ENCODE measurements around the gene DNAJC19. TPM values are rescaled to one million over a fixed set of nuclear protein-coding genes. Genes with fewer than 3 reads are reported as not detected.

The DNAJC19 gene
- total RNA-seq, 4 donors from 2014 or later: 10.0 to 56.6 (median 28.8) TPM

- Histone ChIP-seq H3K27me3 (no peaks in the 10 kb centered on the region), H3K4me3 (no peak overlapping the region), H3K36me3 (peaks cover 0 to 99% (median 13%) of the 10 kb centered on the region in 3 donors), H3K4me1 (no peaks in the 10 kb centered on the region), H3K27ac (no peak overlapping the region), H3K9me3 (no peaks in the 10 kb centered on the region)
- intact Hi-C loops (cut with DNase I): no loop called here
- no peak for TF ChIP-seq POLR2A (IDR thresholded peaks at IDR 0.05)
- no peak for TF ChIP-seq CTCF (IDR thresholded peaks at IDR 0.05)
- 95 to 100% methylated on average over 1 of the region's 1 CpG for WGBS, 2 donors
- no peak for DNase-seq
Measured at GRCh38 chr3:180961552-180961951, 28.0 kb downstream of the DNAJC19 start.

- TF ChIP-seq CTCF (IDR thresholded peaks at IDR 0.05) (no peak), POLR2A (IDR thresholded peaks at IDR 0.05) (no peak)
- 87 to 93% methylated on average over 3 of the region's 3 CpGs for WGBS, 2 donors
- no peak for DNase-seq
- no peaks in the 10 kb centered on the region for H3K27me3 ChIP-seq
- peaks cover 0 to 99% (median 13%) of the 10 kb centered on the region in 3 donors for H3K36me3 ChIP-seq
- no peaks in the 10 kb centered on the region for H3K9me3 ChIP-seq
- no peak overlapping the region for H3K4me3 ChIP-seq
- H3K4me1 ChIP-seq: no peaks in the 10 kb centered on the region
- H3K27ac ChIP-seq: no peak overlapping the region
- intact Hi-C loops (cut with DNase I): no loop called here
Measured at GRCh38 chr3:180961087-180961486, 28.4 kb downstream of the DNAJC19 start.

DNA sequence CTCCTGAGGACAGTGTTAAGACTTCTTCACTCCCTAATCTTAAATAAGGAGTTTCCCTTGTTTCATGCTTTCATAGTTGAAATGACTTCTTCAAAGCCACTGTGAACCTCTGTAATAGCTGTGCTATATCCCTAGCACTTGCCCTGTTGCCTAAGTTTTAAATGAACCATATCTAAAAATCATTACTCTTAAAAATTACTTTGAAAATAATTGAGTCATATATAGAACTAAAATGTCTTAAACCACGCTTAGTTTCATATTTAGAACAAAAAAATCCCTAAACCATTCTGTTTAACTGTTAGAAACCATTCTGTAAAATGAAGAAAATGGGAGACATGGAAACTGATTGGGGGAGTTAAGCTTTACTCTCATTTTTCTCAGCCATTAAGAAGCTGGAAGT, 29.8 kb downstream of the DNAJC19 start:
- H3K36me3 ChIP-seq: peaks cover 0 to 99% (median 13%) of the 10 kb centered on the region in 3 donors
- no peaks in the 10 kb centered on the region for H3K4me1 ChIP-seq
- 71 to 85% methylated on average over 1 of the region's 1 CpG for WGBS, 2 donors
- intact Hi-C loops (cut with DNase I): no loop called here
- no peaks in the 10 kb centered on the region for H3K27me3 ChIP-seq
- H3K27ac ChIP-seq: no peak overlapping the region
- no peak overlapping the region for H3K4me3 ChIP-seq
- no peaks in the 10 kb centered on the region for H3K9me3 ChIP-seq
- no peak for DNase-seq
- no peak for TF ChIP-seq POLR2A (IDR thresholded peaks at IDR 0.05)
- no peak for TF ChIP-seq CTCF (IDR thresholded peaks at IDR 0.05)

GRCh38 chr3:180947761-180948390, 41.7 kb downstream of the DNAJC19 start:
- H3K36me3 ChIP-seq: peaks cover 0 to 90% (median 17%) of the 10 kb centered on the region in 3 donors
- TF ChIP-seq CTCF (IDR thresholded peaks at IDR 0.05) (no peak), POLR2A (IDR thresholded peaks at IDR 0.05) (no peak)
- intact Hi-C loops (cut with DNase I): no loop called here
- WGBS, 2 donors: 84 to 92% methylated on average over 4 of the region's 4 CpGs
- H3K9me3 ChIP-seq: no peaks in the 10 kb centered on the region
- no peak overlapping the region for H3K4me3 ChIP-seq
- H3K27ac ChIP-seq: no peak overlapping the region
- H3K4me1 ChIP-seq: no peaks in the 10 kb centered on the region
- no peaks in the 10 kb centered on the region for H3K27me3 ChIP-seq
- no peak for DNase-seq

- WGBS, 2 donors: 99% methylated on average over 5 of the region's 5 CpGs
- H3K27ac ChIP-seq: no peak overlapping the region
- intact Hi-C loops (cut with DNase I): no loop called here
- H3K9me3 ChIP-seq: no peaks in the 10 kb centered on the region
- no peak for DNase-seq
- H3K4me1 ChIP-seq: no peaks in the 10 kb centered on the region
- H3K36me3 ChIP-seq: peaks cover 2 to 94% (median 5%) of the 10 kb centered on the region in 3 donors
- TF ChIP-seq POLR2A (IDR thresholded peaks at IDR 0.05) (no peak), CTCF (IDR thresholded peaks at IDR 0.05) (no peak)
- H3K27me3 ChIP-seq: no peaks in the 10 kb centered on the region
- no peak overlapping the region for H3K4me3 ChIP-seq
Measured at GRCh38 chr3:180940826-180941225, 48.7 kb downstream of the DNAJC19 start.

Measured in esophagus squamous epithelium (tissue), 5 donors.